NCI-H2227 treated with DMSO at 0.1 percent for 48 hours (cell line): ENCODE results near the gene LENEP.

ENCODE experiments used
- DNase-seq: peaks from one replicate; lab custom pipeline; 2025; lab: John Stamatoyannopoulos, UW

The LENEP gene

DNA sequence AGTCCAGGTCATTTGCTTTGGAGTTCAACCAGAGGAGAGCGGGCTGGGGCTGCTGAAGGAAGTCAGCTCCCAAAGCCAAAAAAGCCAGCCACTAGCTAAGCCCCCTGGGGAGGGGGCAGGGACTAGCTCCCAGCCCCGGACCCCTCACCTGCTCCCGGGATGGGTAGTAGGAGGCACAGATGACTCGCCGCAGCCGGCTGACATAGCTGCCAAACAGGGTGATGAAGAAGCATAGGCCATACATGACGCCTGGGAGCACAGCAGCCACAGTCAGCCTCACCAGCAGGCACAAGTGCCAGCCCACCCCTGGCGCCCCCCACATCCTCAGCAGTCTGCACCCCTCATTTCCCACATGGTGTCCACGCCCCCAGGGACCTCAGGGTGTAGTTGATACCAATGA is 32.8 kb downstream of the LENEP start:
- no peak for DNase-seq

GRCh38 chr1:155026588-155026987 is 33.2 kb downstream of the LENEP start:
- DNase-seq: no peak

GRCh38 chr1:155029513-155030242 is 36.3 kb downstream of the LENEP start:
- no peak for DNase-seq

- no peak for DNase-seq
Observed at GRCh38 chr1:155030243-155030795, 36.9 kb downstream of the LENEP start.

DNA sequence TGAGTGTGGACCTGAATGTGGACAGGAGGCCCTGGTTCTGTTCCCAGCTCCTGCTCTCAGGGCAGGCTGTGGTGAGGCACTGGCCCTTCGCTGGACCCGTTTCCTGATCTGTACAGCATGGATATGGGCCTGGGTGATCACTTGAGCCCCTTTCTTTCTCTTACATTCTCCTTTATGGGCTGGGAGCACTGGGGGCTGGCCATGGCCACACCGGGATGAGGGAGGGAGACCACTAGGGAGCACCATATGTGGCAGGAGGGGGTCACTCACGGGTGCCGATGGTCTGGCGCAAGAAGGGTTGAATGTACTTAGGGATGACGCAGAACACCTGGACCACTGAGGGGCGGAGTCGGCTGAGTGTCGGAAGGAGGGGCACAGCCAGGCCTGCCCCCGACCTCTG is 37.5 kb downstream of the LENEP start:
- DNase-seq: no peak

GRCh38 chr1:155032886-155033285 is 39.5 kb downstream of the LENEP start:
- DNase-seq: no peak

DNA sequence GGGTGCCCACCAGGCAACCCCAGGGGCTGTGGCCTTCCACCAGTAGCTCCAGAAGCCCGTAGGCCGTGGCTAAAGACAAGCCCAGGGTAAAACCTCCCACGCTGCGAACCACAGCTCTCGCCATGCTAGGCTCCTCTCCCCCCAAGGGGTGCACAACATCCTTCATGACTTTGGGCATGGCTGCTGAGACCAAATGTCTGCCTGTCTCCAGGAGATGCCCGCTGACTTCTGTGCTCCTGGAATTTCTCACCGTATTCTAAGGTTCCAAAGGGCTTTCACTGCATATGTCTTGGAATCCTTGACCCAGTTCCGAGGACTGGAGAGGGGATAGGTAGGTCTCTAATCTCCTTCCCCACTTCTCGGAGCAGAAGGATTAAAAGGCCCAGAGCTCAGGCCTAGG is 40.1 kb downstream of the LENEP start, which contains the start of the genes DCST1 and DCST2:
TSS of gene DCST1 (plus strand) at position 301 of the 400 bp plus-strand sequence. CDS start 213 bp downstream, outside the sequence.
TSS of gene DCST2 (minus strand) at position 258 of the 400 bp plus-strand sequence. CDS start at position 178, 80 bp downstream.
- no peak for DNase-seq

DNA sequence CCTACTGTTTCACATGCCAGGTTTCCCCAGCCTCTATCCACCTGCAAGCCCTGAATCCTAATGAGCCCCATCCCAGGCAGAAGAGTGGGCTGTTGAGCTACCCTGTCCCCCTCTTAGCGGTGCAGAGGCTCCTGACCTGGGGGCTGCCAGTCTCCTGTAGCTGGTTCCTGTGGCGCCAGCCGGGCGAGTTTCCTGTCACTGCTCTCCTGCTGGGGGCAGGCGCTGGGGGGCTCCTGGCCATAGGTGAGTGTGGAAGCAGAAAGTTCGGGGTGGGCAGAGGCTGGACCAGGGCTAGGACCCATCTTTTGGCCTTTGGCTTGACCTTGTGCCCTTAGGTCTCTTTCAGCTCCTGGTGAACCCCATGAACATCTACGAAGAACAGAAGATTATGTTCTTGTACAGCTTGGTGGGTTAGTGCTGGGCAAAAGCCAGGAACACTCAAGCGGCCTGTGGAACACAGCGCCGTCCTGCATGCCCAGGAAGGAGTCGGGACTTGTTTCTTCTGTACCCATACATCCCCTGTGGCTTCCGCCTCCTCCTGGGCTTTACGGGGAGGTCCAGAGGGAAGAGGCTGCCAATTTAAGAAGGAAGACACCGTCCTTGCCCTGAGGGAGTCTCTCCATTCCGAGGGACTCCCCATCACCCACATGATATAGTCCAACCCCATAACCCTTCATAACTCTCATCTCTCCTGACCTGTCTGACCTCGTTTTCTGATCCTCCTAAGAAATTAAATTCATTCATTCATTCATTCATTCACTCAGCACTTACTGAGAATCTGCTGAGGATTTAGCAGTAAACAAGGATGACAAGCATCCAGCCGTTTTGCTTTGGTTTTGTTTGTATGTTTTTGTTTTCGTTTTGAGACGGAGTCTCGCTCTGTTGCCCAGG is 41.2 kb downstream of the LENEP start:
- no peak for DNase-seq

DNA sequence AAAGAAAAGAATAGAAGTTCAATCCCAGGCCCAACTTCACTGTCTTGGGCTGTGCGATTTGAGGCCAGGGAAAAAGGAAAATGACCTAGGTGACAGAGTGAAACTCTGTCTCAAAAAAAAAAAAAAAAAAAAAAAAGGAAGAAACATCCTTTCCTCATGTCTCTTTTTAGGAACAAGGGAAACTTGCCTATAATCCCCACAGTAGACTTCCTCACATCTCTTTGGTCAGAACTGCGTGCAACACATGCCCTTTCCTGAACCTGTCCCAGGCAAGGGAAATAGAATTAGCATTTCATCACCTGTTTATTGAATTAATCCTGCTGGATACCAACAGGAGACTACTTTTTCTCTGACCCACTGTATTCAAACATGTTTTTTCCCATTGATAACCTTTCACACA is 42.5 kb downstream of the LENEP start:
- no peak for DNase-seq

DNA sequence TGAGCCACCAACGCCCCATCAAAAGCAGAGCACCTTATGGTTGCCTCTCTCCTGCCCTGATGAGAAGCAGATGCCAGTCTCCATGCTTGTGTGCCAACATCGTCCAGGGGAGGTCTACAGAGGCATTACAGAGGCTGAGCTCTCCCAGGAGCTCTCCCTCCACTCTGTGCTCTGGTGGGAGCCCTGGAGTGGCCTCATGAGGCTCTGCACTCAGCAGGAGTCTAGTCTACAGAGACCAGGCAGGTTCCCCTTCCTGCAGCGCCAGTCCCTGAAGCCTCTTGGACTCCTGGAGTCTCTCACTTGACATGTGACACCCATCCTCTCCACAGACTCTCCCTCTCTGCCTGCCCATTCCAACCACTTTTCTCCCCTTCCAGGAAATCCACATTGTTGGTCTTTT is 43.7 kb downstream of the LENEP start:
- DNase-seq: no peak

DNA sequence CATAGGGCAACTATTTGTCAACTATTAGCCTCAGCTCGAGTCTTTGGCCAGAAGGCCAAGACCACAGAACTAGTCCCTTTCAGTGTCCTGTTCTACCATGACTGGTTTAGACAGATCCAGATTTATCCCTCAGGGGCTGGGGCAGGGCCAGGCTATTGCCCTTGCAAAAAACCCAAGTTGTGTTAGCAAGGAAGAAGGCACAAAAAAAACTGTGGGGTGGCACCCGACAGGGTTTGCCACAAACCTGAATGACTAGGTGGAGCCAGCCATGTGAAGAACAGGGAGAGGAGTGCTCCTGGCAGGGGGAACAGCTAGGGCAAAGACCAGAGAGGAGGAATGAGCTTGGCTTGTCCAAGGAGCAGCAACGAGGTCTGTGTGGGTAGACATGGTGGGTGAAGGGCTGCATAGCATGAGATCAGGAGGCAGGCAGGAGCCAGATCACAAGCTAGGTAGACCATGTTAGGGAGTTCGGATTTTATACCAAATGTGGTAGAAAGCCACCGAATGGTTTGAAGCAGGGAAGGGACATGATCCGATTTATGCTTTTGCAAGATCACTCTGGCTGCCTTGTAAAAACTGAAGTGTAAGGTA is 44.6 kb downstream of the LENEP start:
- no peak for DNase-seq

GRCh38 chr1:155038602-155039307 is 45.4 kb downstream of the LENEP start:
- no peak for DNase-seq

- DNase-seq: no peak
Observed at GRCh38 chr1:155039308-155039669, 45.9 kb downstream of the LENEP start.

DNA sequence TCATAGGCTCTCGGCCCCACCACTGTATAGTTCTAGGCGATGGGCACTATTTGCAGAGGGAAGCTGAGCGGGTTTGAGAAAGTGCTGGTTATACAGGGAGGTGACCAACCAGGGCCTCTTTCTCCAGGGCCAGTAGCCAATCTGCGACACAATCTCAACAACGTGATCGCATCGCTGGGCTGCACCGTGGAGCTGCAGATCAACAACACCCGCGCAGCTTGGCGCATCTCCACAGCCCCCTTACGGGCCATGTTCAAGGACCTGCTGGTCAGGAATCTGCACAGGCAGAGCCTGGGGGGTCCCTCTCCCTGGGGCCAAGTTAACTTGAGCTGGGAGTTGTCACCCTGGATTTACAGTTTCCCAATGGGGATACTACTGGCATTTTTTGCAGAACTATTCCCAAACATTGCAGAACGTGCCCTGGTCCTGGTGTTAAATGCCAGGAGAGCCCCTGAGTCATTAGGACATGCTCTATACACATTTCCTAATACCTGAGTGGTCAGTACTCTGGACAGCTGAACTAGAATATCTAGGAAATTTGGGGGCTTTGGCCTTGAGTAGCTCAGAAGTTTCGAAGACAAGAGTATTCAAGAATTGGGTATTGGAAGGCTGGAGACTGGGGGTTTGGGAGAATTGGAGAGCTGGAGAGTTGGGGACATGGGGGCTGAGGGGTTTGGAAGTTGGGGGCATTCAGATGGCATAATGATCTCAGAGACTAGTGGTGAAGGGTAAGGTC is 47.1 kb downstream of the LENEP start:
- DNase-seq: no peak

GRCh38 chr1:155042789-155043188 is 49.4 kb downstream of the LENEP start:
- no peak for DNase-seq

DNA sequence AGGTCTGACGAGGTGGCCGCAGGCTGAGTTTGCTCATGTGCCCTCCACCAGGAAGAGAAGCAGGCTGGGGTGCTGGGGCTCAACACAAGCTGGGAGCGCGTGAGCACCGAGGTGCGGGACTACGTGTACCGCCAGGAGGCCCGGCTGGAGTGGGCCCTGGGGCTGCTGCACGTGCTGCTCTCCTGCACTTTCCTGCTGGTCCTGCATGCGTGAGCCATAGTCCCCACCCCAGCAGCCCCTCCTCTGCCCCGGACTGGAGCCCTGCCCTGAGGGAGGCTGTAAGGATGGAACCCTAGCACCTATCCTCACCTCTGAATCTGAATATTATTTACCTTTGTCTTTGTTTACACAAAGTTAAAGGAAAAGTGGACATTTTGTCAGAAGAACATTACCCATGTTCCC is 49.9 kb downstream of the LENEP start:
- no peak for DNase-seq

- no peak for DNase-seq
Observed at GRCh38 chr1:155043793-155044192, 50.4 kb downstream of the LENEP start.
